Uterus (tissue), 4 donors: ENCODE measurements around the gene FBXW12. TPM values are rescaled to one million over a fixed set of nuclear protein-coding genes. Genes with fewer than 3 reads are reported as not detected.

Source experiments
- DNase-seq, 2 donors: peaks; one replicate each; pipeline ENCODE4 v3.0.0-alpha.2; 2019 to 2020
- H3K27ac ChIP-seq, 2 donors: fragments of 200-600 bp; sonication (generic); 1 replicate in 1 of 2; 2 replicates in 1 of 2; pipeline ENCODE4 v1.5.1; 2016 to 2018
- H3K27me3 ChIP-seq, 2 donors: fragments of 200-600 bp; sonication (generic); one replicate each; pipeline ENCODE4 v1.5.1; 2018 to 2019; ENCODE audit warnings: control low read depth in 1 of 2
- H3K36me3 ChIP-seq, 2 donors: fragments of 200-600 bp; sonication (generic); one replicate each; pipeline ENCODE4 v1.5.1; 2019; ENCODE audit warnings: control low read depth in 1 of 2
- H3K4me1 ChIP-seq, 2 donors: fragments of 200-600 bp; sonication (generic); one replicate each; pipeline ENCODE4 v1.5.1; 2018 to 2019; ENCODE audit warnings: control low read depth in 1 of 2
- H3K4me3 ChIP-seq, 2 donors: fragments of 200-600 bp; sonication (generic); 1 replicate in 1 of 2; 2 replicates in 1 of 2; pipeline ENCODE4 v1.5.1; 2018 to 2019; ENCODE audit warnings: mild to moderate bottlenecking in 1 of 2
- H3K9me3 ChIP-seq, 2 donors: fragments of 200-600 bp; sonication (generic); one replicate each; pipeline ENCODE4 v1.5.1; 2019; ENCODE audit warnings: control low read depth in 1 of 2
- CTCF ChIP-seq, 4 experiments: fragments of 200-600 bp in 2 of 4; fragments of 450-650 bp in 2 of 4; sonication (generic) in 2 of 4; IDR thresholded peaks; one replicate each; pipeline ENCODE4 v1.5.1; 2016 to 2019; ENCODE audit warnings: antibody characterized with exemption in 4 of 4, mild to moderate bottlenecking in 2 of 4, moderate library complexity in 1 of 4
- POLR2A ChIP-seq, 2 donors: fragments of 450-650 bp; IDR thresholded peaks; one replicate each; pipeline ENCODE4 v1.6.1; 2016; ENCODE audit warnings: antibody characterized with exemption in 2 of 2, mild to moderate bottlenecking in 1 of 2, moderate library complexity in 1 of 2
- intact Hi-C: fragments of 100-400 bp; cut with DNase I; formaldehyde crosslinking; loops from one replicate; pipeline ENCODE4 v1.15.1; 2023; ENCODE audit warnings: low total_unique reads
- total RNA-seq, 4 donors: library from RNA; depleted of rRNA in 3 of 4; stranded (reverse); fragments of >200 nt in 3 of 4; gene quantifications; one replicate each; pipeline versions ENCODE4 v1.1.0 to v1.2.4, GENCODE V29; 2014 to 2023
- donor health status: DM: yes; HTN: yes; CAD: no.

The FBXW12 gene
- total RNA-seq, 4 donors from 2014 or later, result 0.37 to 0.55 TPM; not detected in 2

- Histone ChIP-seq H3K9me3 (no peaks in the 10 kb centered on the region), H3K36me3 (no peaks in the 10 kb centered on the region), H3K27ac (no peak overlapping the region), H3K4me3 (no peak overlapping the region), H3K27me3 (no peaks in the 10 kb centered on the region), H3K4me1 (no peaks in the 10 kb centered on the region)
- intact Hi-C loops, result no loop called here
- no peak for DNase-seq
- TF ChIP-seq POLR2A (IDR thresholded peaks at IDR 0.05) (no peak), CTCF (IDR thresholded peaks at IDR 0.05) (no peak)
Measured at GRCh38 chr3:48367201-48367600, 4.8 kb upstream of the FBXW12 start.

GRCh38 chr3:48369693-48370332 is 2.2 kb upstream of the FBXW12 start:
- Histone ChIP-seq H3K9me3 (no peaks in the 10 kb centered on the region), H3K4me1 (no peaks in the 10 kb centered on the region), H3K4me3 (no peak overlapping the region), H3K27me3 (no peaks in the 10 kb centered on the region), H3K27ac (no peak overlapping the region), H3K36me3 (no peaks in the 10 kb centered on the region)
- intact Hi-C loops, result no loop called here
- TF ChIP-seq POLR2A (IDR thresholded peaks at IDR 0.05) (no peak), CTCF (IDR thresholded peaks at IDR 0.05) (no peak)
- no peak for DNase-seq

GRCh38 chr3:48370333-48370713 is 1.7 kb upstream of the FBXW12 start:
- Histone ChIP-seq H3K36me3 (no peaks in the 10 kb centered on the region), H3K27me3 (no peaks in the 10 kb centered on the region), H3K27ac (no peak overlapping the region), H3K4me3 (no peak overlapping the region), H3K9me3 (no peaks in the 10 kb centered on the region), H3K4me1 (no peaks in the 10 kb centered on the region)
- intact Hi-C loops, result no loop called here
- TF ChIP-seq POLR2A (IDR thresholded peaks at IDR 0.05) (no peak), CTCF (IDR thresholded peaks at IDR 0.05) (no peak)
- no peak for DNase-seq

GRCh38 chr3:48372377-48372770 is 355 bp downstream of the FBXW12 start:
- intact Hi-C loops, result no loop called here
- no peak overlapping the region for H3K4me3 ChIP-seq
- no peak for DNase-seq

More at GRCh38 chr3:48372377-48372770, 355 bp downstream of the FBXW12 start:
- no peaks in the 10 kb centered on the region for H3K27me3 ChIP-seq
- no peak overlapping the region for H3K27ac ChIP-seq
- H3K36me3 ChIP-seq, result no peaks in the 10 kb centered on the region
- no peak for TF ChIP-seq CTCF (IDR thresholded peaks at IDR 0.05)
- H3K4me1 ChIP-seq, result no peaks in the 10 kb centered on the region
- H3K9me3 ChIP-seq, result no peaks in the 10 kb centered on the region
